SK-N-MC (cell line): ENCODE results near the gene DPYD.

Experiments used
- EZH2 ChIP-seq: fragments of 200-600 bp; sonication (generic); IDR thresholded peaks from one replicate; pipeline ENCODE4 v1.6.1; 2017; ENCODE audit warnings: antibody characterized with exemption
- FOXP2 ChIP-seq: optimal IDR thresholded peaks from 2 replicates; pipeline ENCODE3; 2011; ENCODE audit warnings: mild to moderate bottlenecking, moderate library complexity; ENCODE audit not compliant: insufficient read depth; ENCODE audit errors: extremely low read length, control extremely low read depth
- POLR2AphosphoS5 ChIP-seq: IDR thresholded peaks from 2 replicates; pipeline ENCODE4 v1.6.1; 2012; ENCODE audit warnings: mild to moderate bottlenecking, low read depth, low read length, borderline replicate concordance

GRCh38 chr1:97877307-97877706, 43.5 kb downstream of the DPYD start:
- no peak for TF ChIP-seq POLR2AphosphoS5
- no peak for TF ChIP-seq FOXP2
- TF ChIP-seq EZH2 = no peak
